Stimulated activated CD4-positive, alpha-beta T cell treated with anti-CD3 and anti-CD28 coated beads, Interleukin-2, amount 100 ng/mL, for 4 hours (primary cell): ENCODE results near the gene SLC1A1.

Experiments used
- DNase-seq: peaks from one replicate; pipeline ENCODE4 v3.0.0-alpha.2; 2020; ENCODE audit warnings: low read depth

Gene SLC1A1

DNA sequence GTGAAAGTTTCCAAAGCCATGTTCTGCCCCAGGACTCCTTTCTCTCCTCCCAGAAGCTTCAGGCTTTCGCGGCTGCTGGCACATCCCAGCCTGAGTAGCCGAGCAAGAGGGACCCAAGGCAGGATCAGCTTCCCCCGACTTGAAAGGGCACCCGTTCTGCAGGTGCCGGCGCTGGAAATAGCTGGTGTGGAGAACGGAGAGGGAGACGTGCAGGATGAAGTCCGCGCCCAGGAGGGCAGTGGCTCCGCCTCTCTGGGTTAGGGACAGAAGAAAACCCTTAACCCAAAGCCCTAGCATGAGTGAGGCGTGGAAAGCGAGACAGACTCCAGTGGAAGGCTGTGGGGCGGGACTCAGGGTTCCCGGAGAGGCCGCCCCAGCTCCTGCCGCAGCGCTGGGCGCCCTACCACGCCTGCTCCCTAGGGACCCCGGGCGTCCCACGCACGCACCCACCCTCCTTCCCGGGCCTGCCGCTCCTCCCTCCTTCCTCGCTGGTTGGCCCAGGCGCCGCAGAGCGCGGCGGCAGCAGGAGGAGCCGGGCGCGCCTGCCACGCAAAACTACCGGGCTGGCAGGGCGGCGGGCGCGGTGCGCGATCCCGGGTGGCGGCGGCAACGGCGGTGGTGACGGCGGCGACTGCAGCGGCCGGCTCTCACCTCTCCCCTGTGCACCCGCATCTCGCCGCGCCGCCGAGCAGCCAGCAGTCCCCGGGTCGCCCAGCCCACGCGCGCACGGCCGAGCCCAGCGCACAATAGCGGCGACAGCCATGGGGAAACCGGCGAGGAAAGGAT lies at the start of gene SLC1A1:
Gene SLC1A1 (plus strand): TSS at position 550 of the 786 bp plus-strand sequence. CDS start 212 bp downstream, at position 762.
- no peak for DNase-seq

DNA sequence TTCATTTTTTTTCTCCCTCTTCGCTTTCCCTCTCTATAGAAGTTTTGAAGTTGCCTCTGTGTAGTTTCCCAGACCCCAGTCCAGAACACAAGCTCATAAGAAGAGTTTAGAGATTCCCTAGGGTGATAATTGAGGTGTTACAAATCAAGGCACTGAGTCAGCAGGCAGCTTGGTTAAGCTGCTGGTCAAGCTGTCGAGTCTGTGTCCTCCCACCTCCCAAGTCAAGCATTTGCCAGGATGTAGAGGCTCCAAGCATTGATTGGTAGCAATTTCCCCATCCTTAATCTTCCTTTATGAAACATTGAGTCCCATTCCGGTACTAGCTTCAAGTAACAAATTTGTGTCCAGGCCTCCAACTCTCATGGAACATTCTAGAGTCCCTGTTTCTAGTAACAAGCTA lies 47.5 kb upstream of the SLC1A1 start:
- DNase-seq: no peak

DNA sequence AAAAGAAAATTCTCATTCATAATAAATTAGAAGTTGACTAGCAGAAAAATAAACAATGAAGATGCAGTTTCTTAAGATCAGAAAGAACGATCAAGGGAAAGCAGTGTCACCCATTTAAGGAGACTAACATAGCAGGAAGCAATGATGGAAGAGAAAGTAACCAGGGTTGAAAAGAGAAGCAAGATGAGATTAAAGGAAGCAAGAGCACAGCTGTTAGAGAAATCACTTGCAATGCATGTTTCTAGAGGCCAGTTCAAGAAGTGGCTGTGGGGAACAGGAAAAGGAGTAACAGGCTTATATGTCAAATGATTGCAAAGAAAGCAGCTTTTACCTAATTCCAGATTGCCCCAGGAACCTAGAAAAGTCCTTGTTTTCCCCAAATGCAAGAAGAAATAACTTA lies 46.8 kb upstream of the SLC1A1 start:
- no peak for DNase-seq

DNA sequence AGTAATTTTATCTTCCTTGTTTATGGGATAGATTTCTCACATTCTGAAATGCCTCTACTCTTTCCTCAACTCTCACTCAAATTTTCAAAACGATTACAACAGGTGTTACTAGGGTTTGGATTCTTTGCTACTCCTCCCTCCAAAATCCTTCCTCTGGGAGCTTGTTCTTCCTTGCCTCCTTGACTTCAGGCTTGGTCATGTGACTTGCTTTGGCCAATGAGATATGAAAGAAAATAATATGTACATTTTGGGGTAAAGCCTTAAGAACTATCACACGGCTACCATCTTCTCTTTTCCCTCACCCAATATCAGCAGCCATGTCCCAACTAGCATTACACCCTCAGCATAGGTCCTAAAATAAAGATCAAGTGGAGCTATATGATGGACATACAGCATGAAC lies 28.8 kb upstream of the SLC1A1 start:
- no peak for DNase-seq

DNA sequence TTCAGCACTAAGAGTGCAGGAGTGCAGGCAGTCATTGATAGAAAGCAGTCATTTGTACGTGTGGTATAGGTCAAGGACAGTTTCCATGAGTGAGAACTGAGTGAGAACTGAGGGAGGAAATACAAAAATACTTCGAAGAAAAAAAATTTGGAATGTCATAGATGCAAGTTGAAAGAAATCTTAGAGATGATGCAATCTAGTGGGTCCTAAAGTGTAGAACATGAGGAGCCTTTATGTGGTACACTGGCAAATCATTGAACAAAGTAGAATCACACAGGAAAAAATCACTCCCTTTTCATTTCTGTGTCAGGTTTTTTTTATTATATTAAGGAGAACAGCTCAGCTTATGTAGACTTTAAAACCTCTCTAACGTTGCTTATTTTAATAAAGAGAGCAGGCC lies 26.4 kb upstream of the SLC1A1 start:
- no peak for DNase-seq

DNA sequence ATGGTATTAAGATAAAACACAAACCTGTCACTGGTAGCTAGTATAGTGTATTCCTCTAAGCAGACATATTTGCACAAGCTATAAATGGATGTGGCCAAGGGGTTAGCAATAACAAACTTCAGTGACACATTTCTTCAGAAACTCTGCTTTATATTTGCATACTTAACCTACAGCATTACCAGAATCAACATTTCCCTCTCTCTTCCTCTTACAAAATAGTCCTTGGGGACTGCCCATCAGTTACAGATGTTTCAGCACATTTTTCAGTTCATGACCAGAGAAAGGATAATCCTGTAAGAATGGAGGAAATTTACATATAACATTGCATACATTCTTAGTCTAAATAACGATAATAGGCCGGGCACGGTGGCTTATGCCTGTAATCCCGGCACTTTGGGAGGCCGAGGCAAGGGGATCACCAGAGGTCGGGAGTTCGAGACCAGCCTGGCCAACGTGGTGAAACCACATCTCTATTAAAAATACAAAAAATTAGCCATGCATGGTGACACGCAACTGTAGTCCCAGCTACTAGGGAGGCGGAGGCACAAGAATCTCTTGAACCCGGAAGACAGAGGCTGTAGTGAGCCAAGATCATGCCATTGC lies 25.3 kb upstream of the SLC1A1 start:
- DNase-seq: no peak

DNA sequence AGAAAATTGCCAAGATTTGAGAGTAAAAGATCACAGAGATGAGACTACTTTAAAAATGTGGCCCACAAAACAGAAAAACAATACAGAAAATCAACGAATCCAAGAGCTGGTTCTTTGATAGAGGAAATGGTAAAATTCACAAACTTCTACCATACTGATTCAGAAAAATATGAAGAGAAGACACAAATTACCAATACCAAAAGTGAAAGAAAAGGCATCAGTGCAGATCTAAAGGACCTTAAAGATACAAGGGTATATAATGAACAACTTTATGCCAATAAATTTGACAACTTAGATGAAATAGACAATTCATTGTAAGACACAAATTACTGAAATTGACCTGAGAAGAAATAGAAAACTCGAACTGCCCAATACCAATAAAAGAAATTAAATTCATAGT lies 24.4 kb upstream of the SLC1A1 start:
- DNase-seq: no peak

DNA sequence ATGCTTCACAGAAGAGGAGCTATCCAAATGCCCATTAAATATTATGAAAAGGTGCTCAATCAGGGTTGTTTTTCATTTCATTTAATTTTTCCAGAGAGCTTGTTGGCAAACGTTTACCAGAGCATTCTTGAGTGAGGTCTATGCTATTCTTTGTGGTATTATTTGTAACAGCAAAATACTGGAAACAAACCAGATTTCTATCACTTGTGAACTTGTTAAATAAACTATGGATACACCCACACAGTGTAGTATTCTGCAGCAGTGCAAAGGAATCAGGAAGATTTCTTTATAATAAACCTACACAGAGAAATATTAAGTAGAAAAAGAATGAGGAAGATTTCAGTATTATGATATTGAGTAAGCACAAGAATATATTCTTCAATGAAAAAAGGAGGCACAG lies 15.0 kb upstream of the SLC1A1 start:
- DNase-seq: no peak

DNA sequence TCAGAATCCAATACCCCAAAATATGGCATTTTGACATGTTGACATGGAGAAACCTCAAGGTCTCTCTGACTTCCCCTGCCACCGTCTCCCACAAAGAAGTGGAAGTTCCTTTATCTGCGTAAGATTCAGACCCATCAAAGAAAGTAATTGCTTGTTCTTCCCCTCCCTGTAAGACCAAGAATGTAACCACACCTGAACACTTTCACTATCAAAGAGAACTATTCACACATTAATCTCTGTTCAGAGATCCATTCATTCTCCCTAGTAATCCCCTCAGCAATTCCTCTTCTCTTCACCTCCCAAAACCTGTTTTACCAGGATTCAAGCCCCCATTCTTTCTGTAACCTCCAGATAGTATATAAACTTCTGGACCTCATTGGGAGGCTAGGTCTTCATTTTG lies 4.1 kb upstream of the SLC1A1 start:
- DNase-seq: no peak

DNA sequence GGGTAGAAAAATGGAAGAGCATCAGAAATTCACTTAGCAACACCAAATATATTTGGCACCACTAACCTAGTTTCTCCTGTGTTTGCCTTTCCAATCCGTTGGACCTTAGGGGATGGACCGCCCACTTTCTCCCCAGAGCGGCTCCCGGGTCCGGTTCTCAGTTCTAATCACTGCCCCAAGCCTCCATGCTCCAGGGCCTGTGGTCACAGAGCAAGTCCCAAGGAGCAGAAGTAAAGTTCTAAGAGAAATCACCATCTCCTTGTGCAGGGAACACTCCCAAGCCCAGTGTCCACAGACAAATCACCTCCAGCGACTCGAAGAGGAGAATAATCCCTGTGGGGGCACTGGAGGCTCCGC lies 728 bp upstream of the SLC1A1 start:
- DNase-seq: no peak

DNA sequence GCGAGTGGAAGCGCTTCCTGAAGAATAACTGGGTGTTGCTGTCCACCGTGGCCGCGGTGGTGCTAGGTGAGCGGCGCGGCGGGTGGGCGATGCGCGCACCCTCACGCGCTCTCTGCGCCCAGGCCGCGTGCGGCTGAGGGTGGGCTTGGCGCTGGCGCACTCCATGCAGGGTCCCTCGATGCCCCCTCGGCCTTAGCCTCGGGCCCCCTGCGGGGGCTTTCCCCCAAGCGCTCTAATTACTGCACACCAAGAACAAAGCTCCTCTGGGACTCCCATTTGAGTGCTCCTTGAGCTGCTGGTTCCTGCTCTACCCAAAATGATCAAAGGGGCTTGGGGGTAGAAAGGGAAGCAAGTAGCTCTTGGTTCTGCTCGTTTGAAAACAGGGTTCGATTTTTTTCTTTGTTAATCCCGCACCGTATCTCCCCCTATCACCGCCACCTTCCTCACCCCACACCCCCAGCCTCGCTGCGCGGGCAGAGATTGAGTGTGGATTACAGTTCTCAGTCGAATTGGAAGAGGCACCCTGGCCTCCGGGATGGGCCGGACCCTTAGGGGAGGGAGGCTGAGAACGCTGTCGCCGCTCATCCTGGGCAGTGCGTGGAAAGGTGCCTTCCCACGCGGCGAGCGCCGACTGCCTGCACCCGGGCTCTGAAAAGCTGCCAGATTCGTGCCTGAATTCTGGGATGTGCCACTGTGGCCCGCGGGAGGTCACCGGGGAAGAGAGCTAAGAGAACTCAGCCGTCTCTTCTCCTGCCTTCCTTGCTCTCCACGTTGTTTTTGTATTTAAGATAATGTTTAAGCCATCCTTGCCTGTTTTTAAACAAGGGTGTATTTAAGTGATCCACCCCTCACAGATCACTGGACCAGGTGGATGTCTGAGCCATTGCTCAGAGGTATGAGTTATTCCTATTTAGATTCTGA lies 697 bp downstream of the SLC1A1 start:
- no peak for DNase-seq

DNA sequence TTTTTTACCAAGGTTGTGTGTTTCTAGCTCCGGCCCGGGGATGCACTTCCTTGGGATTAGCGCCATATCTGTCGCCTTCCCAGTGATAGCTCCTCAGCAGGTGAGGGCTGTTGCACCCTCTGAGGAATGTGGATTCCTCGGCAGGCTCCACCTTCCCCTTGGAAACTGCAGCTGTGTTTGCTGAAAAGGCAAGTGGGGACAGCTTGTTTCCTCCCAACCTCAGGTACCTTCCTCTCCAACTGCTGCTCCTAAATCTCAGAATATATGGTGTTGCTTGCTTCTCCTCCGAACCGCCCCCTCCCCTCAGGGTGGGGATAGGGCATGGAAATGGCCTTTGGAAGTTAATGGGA lies 1.3 kb downstream of the SLC1A1 start:
- no peak for DNase-seq

DNA sequence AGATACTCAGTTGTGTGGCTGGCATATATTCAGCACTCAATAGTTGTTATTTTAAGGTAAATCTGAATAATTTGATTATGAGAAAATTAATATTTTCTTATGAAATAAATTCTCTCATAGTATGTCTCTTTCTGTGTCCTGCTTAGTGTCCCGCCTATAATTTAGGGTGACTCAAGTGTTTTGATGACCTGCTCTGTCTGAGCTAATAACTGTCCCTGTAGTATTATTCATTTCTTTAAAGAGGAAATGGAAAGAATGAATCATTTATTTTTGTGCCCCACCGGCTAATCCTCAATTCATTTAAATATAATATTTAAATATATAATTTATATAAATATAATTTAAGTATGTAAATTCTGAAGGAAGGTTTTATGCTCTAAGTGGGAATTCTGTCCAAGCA lies 4.1 kb downstream of the SLC1A1 start:
- DNase-seq: no peak

DNA sequence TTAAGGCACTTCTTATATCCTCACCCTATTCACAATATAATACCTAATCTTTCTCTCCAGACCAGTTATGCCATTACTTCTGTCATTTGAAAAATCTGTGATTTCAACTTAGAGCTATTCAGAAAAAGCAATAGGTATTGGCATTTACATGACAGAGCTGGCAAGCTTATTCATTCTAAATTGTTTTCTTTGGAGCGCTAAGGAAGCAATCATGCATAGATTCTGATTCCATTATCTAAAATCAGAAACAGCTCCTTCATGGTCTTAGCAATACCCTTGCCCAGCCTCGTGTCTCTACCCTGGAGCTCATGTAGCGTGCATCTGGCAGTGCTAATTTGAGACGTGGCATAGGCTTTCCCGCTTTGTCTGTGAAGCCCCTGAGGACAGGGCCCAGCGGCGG lies 4.5 kb downstream of the SLC1A1 start:
- no peak for DNase-seq

DNA sequence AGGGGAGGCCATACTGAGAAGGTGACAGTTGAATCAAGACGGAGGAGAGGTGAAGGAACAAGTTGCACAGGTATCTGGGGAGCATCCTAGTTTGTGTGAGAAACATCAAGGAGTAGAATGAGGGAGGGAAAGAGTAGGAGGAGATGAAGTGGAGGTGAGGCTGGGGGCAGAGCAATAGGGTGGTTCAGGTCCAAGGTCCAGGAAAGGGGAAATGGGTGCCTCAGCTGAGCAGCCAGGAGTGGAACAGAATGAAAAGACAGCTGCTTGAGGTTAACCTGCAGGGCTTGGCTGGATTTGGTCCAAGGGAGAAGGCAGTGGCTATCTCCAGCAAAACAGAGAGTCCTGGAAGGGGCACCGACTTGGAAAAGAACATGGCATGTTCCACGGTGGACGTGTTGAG lies 5.3 kb downstream of the SLC1A1 start:
- DNase-seq: no peak

DNA sequence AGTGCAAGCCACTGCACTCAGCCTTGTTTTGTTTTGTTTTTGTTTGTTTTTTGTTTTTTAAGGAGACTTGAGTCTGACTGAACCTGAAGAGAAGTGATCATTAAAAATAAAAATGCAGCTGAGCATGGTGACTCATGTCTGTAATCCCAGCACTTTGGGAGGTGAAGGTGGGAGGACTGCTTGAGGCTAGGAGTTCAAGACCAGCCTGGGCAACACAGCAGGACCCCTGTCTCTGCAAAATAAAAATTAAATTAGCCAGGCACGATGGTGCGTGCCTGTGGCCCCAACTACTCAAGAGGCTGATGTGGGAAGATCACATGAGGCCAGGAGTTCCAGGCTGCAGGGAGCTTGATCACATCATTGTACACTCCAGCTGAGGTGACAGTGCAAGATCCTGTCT lies 6.2 kb downstream of the SLC1A1 start:
- no peak for DNase-seq

DNA sequence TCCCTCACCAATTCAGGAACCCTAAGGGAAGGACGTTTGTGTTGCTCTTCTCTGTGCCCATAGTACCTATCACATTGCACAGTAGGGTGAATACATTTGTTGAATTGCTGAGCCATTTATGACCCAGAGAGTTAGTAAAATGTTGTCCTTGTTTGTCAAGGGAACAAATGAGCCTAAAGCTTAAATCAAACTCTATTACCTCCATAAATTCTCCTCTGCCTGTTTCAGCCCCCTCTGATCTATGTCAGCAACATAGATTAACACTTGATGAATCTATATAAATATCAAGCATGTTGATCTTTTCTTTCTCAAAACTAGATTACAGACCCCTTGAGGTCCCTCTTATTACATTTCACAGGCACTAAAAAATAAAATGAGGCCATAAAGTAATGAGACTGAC lies 7.1 kb downstream of the SLC1A1 start:
- no peak for DNase-seq

DNA sequence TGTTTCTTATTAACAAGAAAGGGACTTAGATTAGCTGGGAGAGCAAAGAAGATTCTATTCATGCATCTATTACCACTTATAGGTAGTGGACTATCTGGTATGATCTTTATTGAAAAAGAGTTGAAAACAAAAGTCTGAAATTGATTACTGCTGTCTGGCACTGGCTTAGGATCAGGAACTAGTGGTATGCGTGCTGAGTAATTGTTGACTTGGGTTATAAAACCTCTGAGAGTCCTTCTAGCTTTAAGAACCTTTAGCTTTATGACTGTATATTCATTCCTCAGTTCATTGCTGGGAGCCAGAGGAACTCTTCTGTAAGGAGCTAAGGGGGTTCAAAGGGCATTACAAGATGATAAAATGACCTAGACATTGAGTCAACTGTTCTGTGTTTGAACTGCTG lies 7.6 kb downstream of the SLC1A1 start:
- DNase-seq: no peak

DNA sequence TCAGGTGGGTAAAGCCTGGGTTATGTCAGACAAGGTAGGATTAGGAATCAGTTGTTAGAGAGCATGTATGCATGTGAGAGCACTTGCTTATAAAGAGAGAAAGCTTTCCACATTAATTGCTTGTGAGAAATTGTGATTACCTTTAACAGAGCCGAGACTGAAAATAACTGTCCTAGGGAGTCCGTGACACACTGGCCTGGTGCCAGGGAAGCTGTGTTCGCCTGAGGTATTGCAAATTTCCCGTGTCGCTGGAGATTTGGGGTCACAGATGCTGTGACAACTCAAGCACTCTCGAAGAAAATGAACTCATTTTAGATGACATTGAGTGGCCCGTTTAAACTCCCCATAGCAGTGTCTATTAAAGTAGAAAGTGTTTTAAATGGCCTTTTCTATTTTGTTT lies 9.6 kb downstream of the SLC1A1 start:
- DNase-seq: no peak

DNA sequence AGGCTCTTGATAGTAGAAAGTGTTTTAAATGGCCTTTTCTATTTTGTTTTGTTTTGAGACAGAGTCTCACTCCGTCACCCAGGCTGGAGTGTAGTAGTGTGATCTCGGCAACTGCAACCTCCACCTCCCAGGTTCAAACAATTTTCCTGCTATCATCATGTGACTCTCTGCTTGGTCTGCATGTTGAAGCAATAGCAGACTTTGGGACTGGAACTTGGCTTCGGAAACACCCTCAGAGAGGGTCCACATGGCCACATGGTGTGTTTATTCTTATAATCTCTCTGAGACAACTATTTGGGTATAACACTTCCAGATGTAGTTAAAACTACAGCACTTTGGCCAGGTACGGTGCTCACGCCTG lies 10.9 kb downstream of the SLC1A1 start:
- DNase-seq: no peak

DNA sequence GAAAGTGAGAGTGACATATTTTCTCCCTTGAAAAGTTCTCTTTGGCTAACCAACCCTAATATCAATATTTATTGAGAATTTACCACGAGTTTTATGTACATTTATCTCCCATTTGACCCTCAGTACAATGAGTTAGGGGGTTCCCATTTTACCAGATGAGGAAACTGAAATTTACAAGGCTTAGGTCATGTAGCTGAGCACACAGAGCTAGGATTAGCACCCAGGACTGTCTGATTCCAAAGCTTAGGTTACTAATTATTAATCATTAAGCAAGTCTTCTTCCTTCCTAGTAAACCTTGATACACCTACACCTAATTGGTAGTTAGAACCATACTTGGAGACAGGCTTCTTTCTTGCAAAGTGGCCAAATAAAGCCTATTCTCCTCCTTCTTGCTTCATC lies 12.2 kb downstream of the SLC1A1 start:
- no peak for DNase-seq

DNA sequence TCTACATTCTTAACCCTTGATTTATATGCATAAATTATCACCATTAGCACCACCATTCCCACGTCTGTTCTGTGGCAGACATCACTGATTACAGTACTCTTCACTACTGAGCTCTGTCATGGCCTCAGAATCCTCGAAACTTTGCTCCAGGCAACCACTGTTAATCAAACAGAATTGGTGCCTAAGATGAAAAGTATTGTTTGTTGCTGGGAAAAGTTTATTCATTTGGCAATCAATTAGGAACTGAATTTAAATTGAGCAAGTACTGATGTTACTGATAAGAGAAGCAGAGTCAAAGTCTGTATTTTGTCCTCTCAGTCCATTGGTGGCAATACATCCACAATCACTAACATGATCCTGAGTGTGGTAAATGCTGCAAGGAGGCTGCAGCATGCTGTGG lies 12.8 kb downstream of the SLC1A1 start:
- no peak for DNase-seq

DNA sequence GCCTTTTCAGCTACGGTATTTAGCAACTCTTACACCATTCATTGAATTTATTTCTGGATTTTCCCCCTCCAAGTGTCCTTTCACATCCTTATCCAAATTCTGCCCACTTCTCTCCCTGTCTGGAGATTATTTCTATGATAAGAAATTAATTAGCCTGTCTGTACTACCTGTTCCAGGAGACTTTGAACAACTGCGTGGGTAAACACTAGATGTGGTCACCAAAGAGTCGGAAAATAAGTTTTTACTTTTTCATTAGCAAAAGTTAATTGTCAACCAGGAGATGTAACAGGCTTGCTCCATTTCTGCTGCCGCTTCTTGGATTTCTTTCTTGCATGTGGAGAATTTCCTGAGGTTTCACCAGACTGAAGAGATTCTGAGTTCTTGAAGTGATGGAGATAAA lies 14.0 kb downstream of the SLC1A1 start:
- no peak for DNase-seq
